IPS-20b (cell line): Measurements from ENCODE around the gene ZNF506.
"Not testable (repeated sequence)": the region's sequence is repeated elsewhere in the genome, so short reads cannot be mapped to it uniquely, and the experiment has no call there.

Experiments
- H3K27ac ChIP-seq: one replicate; pipeline ENCODE4 v1.5.1; 2013; ENCODE audit warnings: low read length
- H3K27me3 ChIP-seq: 2 replicates; pipeline ENCODE4 v1.6.1; 2013; ENCODE audit warnings: mild to moderate bottlenecking, low read length, inconsistent platforms; ENCODE audit not compliant: insufficient read depth
- H3K36me3 ChIP-seq: 2 replicates; pipeline ENCODE4 v1.6.1; 2013; ENCODE audit warnings: low read depth, mild to moderate bottlenecking, inconsistent platforms, low read length, moderate library complexity; ENCODE audit not compliant: insufficient read depth
- H3K4me1 ChIP-seq: 2 replicates; pipeline ENCODE4 v1.6.1; 2013; ENCODE audit warnings: mild to moderate bottlenecking, control low read depth, inconsistent platforms, low read length, moderate library complexity; ENCODE audit not compliant: insufficient read depth
- H3K4me3 ChIP-seq: 2 replicates; pipeline ENCODE4 v1.5.1; 2013; ENCODE audit warnings: mild to moderate bottlenecking, low read length, inconsistent platforms
- H3K9ac ChIP-seq: 2 replicates; pipeline ENCODE4 v1.6.1; 2013; ENCODE audit warnings: low read depth, mild to moderate bottlenecking, inconsistent platforms, low read length, moderate library complexity
- H3K9me3 ChIP-seq: 2 replicates; pipeline ENCODE4 v1.6.1; 2013; ENCODE audit warnings: mild to moderate bottlenecking, low read depth, low read length, inconsistent platforms; ENCODE audit not compliant: insufficient read depth

ZNF506 gene

GRCh38 chr19:19821366-19821951 lies at the start of gene ZNF506:
TSS of gene ZNF506 (minus strand) at chr19:19821750. CDS start at chr19:19821603, 147 bp downstream.
- Histone ChIP-seq H3K4me1 (no peaks in the 10 kb centered on the region), H3K36me3 (no peaks in the 10 kb centered on the region), H3K4me3 (peak within 1 kb of the TSS; percentile 84; the same call in 1 of the 2 replicates), H3K27ac (no peak within 1 kb of the TSS), H3K27me3 (no peaks in the 10 kb centered on the region), H3K9ac (peak within 1 kb of the TSS; percentile 79; the same call in 1 of the 2 replicates), H3K9me3 (peaks cover 44% of the 10 kb centered on the region)

DNA sequence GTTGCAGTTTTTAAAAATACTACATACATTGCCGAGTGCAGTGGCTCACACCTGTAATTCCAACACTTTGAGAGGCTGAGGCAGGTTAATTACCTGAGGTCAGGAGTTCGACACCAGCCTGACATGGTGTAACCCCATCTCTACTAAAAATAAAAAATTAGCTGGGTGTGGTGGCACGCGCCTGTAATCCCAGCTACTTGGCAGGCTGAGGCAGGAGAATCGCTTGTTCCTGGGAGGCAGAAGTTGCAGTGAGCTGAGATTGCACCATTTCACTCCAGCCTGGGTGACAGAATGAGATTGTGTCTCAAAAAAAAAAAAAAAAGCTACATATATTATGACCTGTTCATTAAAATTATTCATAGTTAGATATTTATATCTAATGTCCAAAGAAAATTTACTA lies 48.5 kb upstream of the ZNF506 start:
- not testable (repeated sequence) for H3K4me1 ChIP-seq, H3K9me3 ChIP-seq, H3K9ac ChIP-seq, H3K27me3 ChIP-seq, H3K27ac ChIP-seq, H3K4me3 ChIP-seq
- peaks cover 45% of the 10 kb centered on the region for H3K36me3 ChIP-seq

GRCh38 chr19:19866611-19867248 lies 45.2 kb upstream of the ZNF506 start:
- Histone ChIP-seq H3K9ac (peak overlapping the region; percentile 99), H3K27ac (peak overlapping the region; percentile 96), H3K36me3 (peaks cover 17% of the 10 kb centered on the region), H3K4me1 (no peaks in the 10 kb centered on the region; the same call in 1 of the 2 replicates), H3K9me3 (no peaks in the 10 kb centered on the region), H3K4me3 (peak overlapping the region; percentile 99), H3K27me3 (no peaks in the 10 kb centered on the region)

DNA sequence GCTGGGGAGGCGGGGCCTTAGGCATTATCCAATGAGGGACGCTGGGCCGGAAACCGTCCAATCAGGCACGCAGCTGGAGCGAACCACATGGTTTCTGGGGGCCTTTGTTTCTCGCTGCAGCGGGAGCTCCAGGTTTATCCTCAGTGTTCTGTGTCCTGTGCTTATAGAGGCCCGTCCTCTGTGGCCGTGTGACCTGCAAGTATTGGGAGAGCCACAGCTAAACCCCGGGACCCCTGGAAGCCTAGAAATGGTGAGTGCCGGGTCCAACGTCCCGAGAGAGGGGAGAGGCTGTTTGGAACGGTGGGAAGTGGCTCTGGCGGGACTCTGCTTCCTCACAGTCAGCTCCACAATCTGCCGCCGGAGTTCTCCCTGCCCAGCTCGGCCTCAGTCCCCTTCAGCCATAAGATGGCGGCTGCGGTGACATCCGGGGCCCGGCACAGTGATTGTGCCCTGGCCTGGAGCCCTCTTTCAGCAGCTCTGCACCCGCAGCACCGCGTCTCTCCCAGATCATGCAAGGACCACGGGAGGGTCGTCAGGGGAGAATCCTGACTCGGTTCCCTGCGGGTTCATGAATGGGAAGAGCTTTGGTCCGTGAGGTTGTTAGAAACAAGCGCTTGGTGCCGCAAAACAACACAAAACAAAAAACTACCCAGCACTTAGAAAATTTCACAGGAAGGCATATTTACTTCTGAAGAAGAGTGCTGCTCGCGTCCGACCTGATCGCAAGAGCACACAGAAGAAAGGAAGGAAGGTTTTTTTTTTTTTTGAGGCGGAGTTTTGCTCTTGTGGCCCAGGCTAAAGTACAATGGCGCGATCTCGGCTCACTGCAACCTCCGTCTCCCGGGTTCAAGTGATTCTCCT lies 44.4 kb upstream of the ZNF506 start, which contains the start of gene ZNF253:
TSS of gene ZNF253 (plus strand) at position 133 of the 861 bp plus-strand sequence. CDS start at position 248, 115 bp downstream.
- H3K27me3 ChIP-seq = no peaks in the 10 kb centered on the region
- no peaks in the 10 kb centered on the region for H3K9me3 ChIP-seq
- no peaks in the 10 kb centered on the region; the same call in 1 of the 2 replicates for H3K4me1 ChIP-seq
- peak within 1 kb of the TSS; percentile 99 for H3K9ac ChIP-seq
- peak within 1 kb of the TSS; percentile 99 for H3K4me3 ChIP-seq
- H3K27ac ChIP-seq = peak within 1 kb of the TSS; percentile 96
- peaks cover 10% of the 10 kb centered on the region; the same call in 1 of the 2 replicates for H3K36me3 ChIP-seq

DNA sequence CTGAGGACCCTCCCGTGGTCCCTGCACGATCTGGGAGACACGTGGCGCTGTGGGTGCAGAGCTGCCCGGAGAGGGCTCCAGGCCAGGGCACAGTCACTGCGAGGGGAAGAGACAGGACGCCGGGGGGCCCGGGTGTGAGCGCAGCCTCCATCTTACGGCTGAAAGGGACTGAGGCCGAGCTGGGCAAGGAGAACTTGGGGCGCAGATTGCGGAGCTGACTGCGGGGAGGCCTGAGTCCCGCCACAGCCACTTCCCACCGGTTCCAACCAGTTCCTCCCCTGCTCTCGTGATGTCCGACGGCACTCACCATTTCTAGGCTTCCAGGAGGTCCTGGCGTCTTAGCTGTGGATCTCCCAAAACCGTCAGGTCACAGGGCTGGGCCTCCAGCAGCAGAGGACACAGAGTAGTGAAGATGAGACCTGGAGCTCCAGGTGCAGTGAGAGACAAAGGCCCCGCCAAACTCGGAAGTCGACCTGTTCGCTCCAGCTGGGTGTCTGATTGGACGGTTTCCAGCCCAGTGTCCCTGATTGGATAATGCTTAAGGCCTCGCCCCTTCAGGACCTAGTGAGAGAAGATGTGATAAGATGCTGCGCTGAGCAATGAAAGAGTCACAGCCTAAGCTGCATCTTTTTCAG lies 39.3 kb upstream of the ZNF506 start:
- Histone ChIP-seq H3K4me1 (no peaks in the 10 kb centered on the region), H3K27ac (no peak overlapping the region), H3K4me3 (no peak overlapping the region; the same call in 1 of the 2 replicates), H3K36me3 (no peaks in the 10 kb centered on the region), H3K9me3 (peaks cover 3% of the 10 kb centered on the region; the same call in 1 of the 2 replicates), H3K27me3 (no peaks in the 10 kb centered on the region), H3K9ac (no peak overlapping the region)

GRCh38 chr19:19858751-19859150 lies 37.2 kb upstream of the ZNF506 start:
- H3K9me3 ChIP-seq = peaks cover 3% of the 10 kb centered on the region; the same call in 1 of the 2 replicates
- no peak overlapping the region for H3K27ac ChIP-seq
- no peak overlapping the region for H3K9ac ChIP-seq
- H3K4me3 ChIP-seq = no peak overlapping the region
- H3K4me1 ChIP-seq = no peaks in the 10 kb centered on the region
- no peaks in the 10 kb centered on the region for H3K27me3 ChIP-seq
- H3K36me3 ChIP-seq = no peaks in the 10 kb centered on the region

DNA sequence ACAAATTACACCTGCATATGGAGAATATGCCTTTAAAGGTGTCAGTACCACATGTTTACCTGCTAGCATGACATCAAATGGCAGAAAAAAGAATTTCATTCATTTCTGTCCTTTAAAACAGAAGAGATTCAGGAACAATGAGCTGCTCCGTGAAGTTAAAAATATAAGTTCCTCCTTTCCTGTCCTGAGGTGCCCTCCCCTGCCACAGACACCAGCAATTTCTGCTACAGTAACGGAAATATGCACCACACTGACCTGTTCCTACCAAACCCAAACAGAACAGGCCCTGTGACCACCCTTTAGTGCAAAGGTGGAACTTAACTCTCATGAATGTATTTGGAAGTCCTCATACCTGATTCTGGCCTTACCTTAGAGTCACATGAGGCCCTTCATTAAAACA lies 30.2 kb upstream of the ZNF506 start:
- not testable (repeated sequence) for H3K36me3 ChIP-seq, H3K27ac ChIP-seq, H3K4me1 ChIP-seq, H3K9me3 ChIP-seq, H3K27me3 ChIP-seq, H3K9ac ChIP-seq, H3K4me3 ChIP-seq

- no peak overlapping the region for H3K9ac ChIP-seq
- peaks cover 12% of the 10 kb centered on the region for H3K9me3 ChIP-seq
- H3K4me3 ChIP-seq = no peak overlapping the region
- no peaks in the 10 kb centered on the region for H3K27me3 ChIP-seq
- no peaks in the 10 kb centered on the region for H3K36me3 ChIP-seq
- no peaks in the 10 kb centered on the region for H3K4me1 ChIP-seq
- H3K27ac ChIP-seq = no peak overlapping the region
Measured at GRCh38 chr19:19849056-19849455, 27.5 kb upstream of the ZNF506 start.

DNA sequence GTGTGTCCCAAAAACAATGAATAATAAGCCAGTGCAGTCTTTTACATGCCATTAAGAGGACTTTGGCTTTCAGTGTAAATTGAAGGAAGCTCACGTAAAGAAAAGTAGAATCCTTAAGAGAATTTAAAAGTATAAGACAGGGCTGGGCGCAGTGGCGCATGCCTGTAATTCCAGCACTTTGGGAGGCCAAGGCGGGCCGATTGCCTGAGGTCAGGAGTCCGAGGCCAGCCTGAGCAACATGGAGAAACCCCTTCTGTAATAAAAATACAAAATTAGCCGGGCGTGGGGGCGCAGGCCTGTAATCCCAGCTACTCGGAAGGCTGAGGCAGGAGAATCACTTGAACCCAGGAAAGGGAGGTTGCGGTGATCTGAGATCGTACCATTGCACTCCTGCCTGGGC lies 26.2 kb upstream of the ZNF506 start:
- H3K4me1 ChIP-seq = no peaks in the 10 kb centered on the region
- H3K36me3 ChIP-seq = no peaks in the 10 kb centered on the region
- no peaks in the 10 kb centered on the region for H3K27me3 ChIP-seq
- no peak overlapping the region for H3K27ac ChIP-seq
- no peak overlapping the region for H3K4me3 ChIP-seq
- H3K9me3 ChIP-seq = peaks cover 16% of the 10 kb centered on the region
- H3K9ac ChIP-seq = no peak overlapping the region

DNA sequence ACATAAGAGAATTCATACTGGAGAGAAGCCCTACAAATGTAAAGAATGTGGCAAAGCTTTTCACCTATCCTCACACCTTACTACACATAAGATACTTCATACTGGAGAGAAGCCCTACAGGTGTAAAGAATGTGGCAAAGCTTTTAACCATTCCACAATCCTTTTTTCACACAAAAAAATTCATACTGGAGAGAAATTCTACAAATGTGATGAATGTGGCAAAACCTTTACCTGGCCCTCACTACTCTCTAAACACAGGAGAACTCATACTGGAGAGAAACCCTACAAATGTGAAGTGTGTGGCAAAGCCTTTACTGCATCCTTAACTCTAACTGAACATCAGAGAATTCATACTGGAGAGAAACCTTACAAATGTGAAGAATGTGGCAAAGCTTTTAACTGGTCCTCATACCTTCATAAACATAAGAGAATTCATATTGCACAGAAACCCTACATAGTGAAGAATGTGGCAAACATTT lies 14.0 kb upstream of the ZNF506 start:
- peaks cover 75% of the 10 kb centered on the region for H3K9me3 ChIP-seq
- no peaks in the 10 kb centered on the region for H3K4me1 ChIP-seq

DNA sequence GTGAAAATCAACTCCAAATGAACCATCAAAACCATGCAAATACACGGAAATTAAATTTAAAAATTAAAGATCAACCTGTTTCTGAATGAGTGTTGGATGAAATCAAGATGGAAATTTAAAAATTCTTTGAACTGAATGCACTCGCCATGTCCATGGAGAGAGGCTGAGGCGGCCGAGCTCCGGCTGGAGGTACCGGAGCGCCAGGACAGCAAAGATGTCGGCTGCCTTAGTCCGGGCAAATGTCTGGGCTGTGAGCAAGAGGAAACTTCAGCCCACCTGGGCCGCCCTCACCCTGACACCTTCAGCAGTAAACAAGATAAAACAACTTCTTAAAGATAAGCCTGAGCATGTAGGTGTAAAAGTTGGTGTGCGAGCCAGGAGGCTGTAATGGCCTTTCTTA lies 5.3 kb upstream of the ZNF506 start:
- H3K4me3 ChIP-seq = no peak overlapping the region
- no peaks in the 10 kb centered on the region for H3K36me3 ChIP-seq
- H3K27me3 ChIP-seq = no peaks in the 10 kb centered on the region
- H3K27ac ChIP-seq = no peak overlapping the region
- H3K4me1 ChIP-seq = no peaks in the 10 kb centered on the region
- no peak overlapping the region for H3K9ac ChIP-seq
- peaks cover 80% of the 10 kb centered on the region for H3K9me3 ChIP-seq

More for the DNA sequence above, 14.0 kb upstream of the ZNF506 start:
- Histone ChIP-seq H3K27me3 (no peaks in the 10 kb centered on the region), H3K4me3 (no peak overlapping the region; the same call in 1 of the 2 replicates), H3K36me3 (no peaks in the 10 kb centered on the region), H3K27ac (no peak overlapping the region), H3K9ac (no peak overlapping the region)
